Superior temporal gyrus (tissue), 1 donor: Measurements from ENCODE around the gene B3GALT2.
"Not testable (repeated sequence)": the region's sequence is repeated elsewhere in the genome, so short reads cannot be mapped to it uniquely, and the experiment has no call there.

Experiments
- DNase-seq: peaks from one replicate; pipeline ENCODE4 v3.0.0-alpha.2; 2016; ENCODE audit errors: extremely low spot score

The B3GALT2 gene, protein sequence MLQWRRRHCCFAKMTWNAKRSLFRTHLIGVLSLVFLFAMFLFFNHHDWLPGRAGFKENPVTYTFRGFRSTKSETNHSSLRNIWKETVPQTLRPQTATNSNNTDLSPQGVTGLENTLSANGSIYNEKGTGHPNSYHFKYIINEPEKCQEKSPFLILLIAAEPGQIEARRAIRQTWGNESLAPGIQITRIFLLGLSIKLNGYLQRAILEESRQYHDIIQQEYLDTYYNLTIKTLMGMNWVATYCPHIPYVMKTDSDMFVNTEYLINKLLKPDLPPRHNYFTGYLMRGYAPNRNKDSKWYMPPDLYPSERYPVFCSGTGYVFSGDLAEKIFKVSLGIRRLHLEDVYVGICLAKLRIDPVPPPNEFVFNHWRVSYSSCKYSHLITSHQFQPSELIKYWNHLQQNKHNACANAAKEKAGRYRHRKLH

GRCh38 chr1:193185901-193186731, at the start of gene B3GALT2:
Gene B3GALT2, minus strand, starts transcription at chr1:193186613. Its CDS starts 5,051 bp downstream, at chr1:193181562.
- DNase-seq, result peak; percentile 92

- DNase-seq, result no peak
These were observed 48.1 kb upstream of the B3GALT2 start for GRCh38 chr1:193234530-193234929.

DNA sequence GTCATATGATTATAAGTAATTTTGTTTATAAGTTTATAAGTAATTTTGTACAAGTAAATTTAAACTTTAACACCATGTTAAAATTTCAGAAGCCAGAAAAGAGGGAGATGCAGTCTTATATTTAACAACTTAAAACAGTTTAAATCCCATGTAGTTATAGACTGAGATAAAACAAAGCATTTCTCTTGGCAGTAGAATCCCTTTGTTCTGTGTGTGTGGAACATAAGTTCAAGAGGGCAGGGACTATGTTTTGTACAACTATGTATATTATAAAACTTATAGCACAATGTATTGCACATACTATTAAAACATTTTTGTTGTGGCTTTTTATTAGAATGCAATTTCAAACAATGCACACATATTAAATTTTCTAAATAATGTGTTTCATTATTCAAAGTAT, 44.7 kb upstream of the B3GALT2 start:
- not testable (repeated sequence) for DNase-seq

- DNase-seq, result no peak
These were observed 42.7 kb upstream of the B3GALT2 start for GRCh38 chr1:193229136-193229535.

GRCh38 chr1:193222056-193222615, 35.7 kb upstream of the B3GALT2 start:
- DNase-seq, result no peak

DNA sequence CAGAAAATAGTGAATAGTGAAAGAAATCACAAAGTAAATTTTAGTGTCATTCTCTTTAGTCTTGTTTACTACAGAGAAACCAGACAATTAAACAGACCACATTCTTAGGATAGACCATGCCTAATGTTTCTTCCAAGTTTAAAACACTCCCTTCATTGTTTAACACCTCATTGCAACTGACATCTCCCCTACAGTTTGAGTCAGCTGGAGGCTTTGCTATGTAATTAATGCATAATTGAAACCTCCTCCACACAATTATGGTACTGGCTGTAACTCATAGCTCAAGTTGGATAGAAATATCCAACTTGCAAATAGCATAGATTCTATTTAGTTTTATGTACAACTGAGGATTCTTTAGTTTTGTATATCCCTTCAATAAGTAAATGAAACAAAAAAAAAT, 35.2 kb upstream of the B3GALT2 start:
- peak; percentile 26 for DNase-seq

GRCh38 chr1:193219391-193219790, 33.0 kb upstream of the B3GALT2 start:
- DNase-seq, result no peak

GRCh38 chr1:193216920-193217319, 30.5 kb upstream of the B3GALT2 start:
- DNase-seq, result no peak

GRCh38 chr1:193213998-193214397, 27.6 kb upstream of the B3GALT2 start:
- DNase-seq, result no peak

- DNase-seq, result no peak
These were observed 26.2 kb upstream of the B3GALT2 start for GRCh38 chr1:193212637-193213036.

- no peak for DNase-seq
These were observed 25.1 kb upstream of the B3GALT2 start for GRCh38 chr1:193211539-193211938.

- no peak for DNase-seq
These were observed 24.6 kb upstream of the B3GALT2 start for GRCh38 chr1:193210996-193211395.

- no peak for DNase-seq
These were observed 14.6 kb upstream of the B3GALT2 start for GRCh38 chr1:193201021-193201420.

DNA sequence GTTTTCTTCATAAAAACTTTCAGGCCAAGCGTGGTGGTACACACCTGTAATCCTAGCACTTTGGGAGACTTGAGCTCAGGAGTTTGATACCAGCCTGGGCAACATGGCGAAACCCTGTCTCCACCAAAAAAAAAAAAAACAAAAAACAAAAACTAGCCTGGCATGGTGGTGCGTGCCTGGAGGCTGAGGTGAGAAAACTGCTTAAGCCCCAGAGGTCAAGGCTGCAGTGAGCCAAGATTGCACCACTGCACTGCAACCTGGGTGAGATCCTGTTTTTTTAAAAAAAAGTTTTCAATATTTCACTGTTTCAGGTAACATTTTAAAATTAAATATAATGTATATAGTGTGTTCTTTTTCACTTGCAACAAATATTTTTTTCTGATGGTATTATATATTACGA, 13.5 kb upstream of the B3GALT2 start:
- DNase-seq, result no peak

DNA sequence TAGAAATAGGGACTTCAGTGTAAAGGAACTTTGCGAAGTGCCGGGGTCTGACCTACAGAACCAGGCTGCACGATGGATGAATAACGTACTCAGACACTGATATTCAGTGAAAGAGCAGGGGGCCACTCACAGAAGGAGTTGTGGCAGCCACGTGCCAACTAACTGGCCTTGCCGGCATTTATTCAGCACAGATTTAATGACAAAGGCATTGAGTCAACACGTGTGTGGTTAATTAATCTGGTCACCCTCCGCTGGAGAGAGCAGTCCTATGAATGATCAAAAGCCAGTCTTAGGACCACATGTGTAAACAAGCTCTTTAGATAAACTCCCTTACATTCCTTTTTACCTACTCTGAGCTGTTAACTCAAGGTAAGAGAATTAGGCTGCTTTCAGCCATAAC, 6.2 kb upstream of the B3GALT2 start:
- DNase-seq, result no peak

DNA sequence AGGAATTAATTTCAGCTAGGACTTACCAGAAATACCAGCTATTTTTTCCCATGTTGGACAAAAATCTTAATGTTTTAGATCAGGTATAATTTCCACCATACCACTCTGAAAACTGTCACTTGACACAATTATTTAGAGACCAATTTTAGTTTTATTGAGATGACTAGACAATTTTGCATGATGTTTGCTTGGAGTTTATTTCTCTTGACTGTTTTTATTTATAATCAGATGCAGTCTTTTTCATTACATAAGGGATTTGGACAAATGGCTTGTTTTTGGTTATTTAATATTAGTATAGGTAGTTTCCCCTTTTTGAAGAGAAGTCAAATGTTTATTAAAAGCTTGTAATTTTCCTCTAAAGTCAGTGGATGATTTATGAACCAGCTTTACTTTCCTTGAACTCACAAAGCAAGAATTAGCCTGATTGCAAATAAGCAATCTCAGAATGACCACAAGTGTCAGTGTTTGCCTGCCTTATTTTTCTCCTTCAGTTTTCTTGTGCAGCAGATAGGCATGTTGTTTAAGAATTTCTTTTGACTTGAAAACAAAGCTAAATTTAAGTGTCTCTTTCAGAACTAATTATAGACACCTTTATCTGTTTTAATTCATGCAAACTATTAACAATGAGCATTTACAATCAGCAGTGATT, 3.8 kb upstream of the B3GALT2 start:
- peak; percentile 75 for DNase-seq

DNA sequence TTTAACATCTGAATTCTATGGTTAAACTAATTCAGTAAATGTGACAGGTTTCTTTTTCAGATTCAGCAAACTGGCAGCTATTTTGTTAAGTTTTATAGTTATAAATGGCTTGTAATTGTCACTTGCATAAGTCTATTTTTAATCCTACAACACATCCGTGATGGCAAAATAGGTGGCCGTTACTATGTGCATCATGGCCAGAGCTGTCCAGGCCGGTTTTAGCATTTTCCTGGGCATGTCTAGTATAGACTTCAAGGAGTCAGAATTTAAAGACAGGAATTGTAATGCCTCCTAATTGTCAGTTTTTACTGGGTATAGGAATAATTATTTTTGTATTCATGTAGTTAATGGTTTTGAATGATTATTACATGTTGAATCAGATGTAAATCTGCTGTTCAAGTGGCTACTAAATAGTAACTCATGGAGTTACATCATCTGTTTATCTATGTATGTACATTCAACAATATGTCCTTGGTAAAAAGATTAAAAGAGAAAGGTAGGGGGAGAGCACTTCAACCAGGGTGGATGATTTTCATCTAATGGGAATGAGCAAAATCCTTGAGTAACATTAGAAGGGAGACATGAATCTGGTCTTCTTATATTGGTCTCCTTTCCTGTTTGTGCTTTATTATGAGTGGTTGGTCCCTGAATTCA, 3.2 kb upstream of the B3GALT2 start:
- DNase-seq, result peak; percentile 54

- DNase-seq, result not testable (repeated sequence)
These were observed 2.5 kb upstream of the B3GALT2 start for GRCh38 chr1:193188915-193189314.

DNA sequence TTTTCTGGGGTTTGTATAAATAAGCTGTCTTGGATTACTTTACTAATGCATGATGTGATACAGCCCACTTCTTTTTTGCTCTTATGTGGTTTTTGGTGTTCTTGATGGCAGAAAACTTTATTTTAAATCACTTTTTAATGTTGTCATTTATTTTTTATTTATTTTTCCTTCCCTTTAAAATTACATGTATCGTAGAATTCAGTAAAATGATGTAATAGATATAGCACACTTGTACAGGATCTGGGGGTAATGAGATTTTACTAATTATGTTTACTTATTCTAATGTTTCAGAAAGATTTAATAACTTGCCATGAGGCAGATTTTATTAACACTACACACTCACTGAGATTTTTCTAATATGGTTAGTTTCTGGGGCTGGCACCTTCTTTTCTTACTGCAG, 701 bp upstream of the B3GALT2 start:
- no peak for DNase-seq

DNA sequence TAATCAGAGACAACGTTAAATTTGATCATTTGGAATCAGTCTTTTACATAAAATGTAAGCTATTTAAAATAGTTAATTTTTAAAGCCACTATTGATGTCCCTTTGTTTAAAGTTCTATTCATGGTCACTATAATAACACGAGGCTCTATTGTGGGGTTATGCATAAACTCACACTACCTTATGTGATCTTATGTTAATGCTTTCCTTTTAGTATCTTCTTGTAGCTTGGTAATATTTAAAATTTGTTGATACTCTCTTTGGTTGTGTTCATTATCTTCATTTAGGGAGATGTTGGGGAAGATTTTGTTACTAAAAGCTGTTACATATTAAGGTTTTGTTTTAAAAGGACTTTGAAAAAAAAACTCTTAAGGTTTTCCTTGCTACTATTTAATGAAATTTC, 1.2 kb downstream of the B3GALT2 start:
- peak; percentile 69 for DNase-seq

GRCh38 chr1:193184776-193185175, 1.6 kb downstream of the B3GALT2 start:
- DNase-seq, result peak; percentile 59
